ENCODE data around the gene TNS2. TPM values are rescaled to one million over a fixed set of nuclear protein-coding genes. Genes with fewer than 3 reads are reported as not detected.

Gene TNS2
- total and polyA plus RNA-seq, 2 of the 13 experiments (the other 11 are each of a cell fraction or from before 2014, with no cell fraction given): 8.9 to 20.4 TPM

- TF ChIP-seq UBTF (CRISPR knock-in tag; IDR thresholded peaks at IDR 0.05) (peak; percentile 76), ZNF17 (CRISPR knock-in tag; IDR thresholded peaks at IDR 0.05) (no peak), SMYD3 (CRISPR knock-in tag; IDR thresholded peaks at IDR 0.05) (no peak), ZNF18 (CRISPR knock-in tag; IDR thresholded peaks at IDR 0.05; ENCODE audit: insufficient replicate concordance) (no peak), GZF1 (CRISPR knock-in tag; IDR thresholded peaks at IDR 0.05) (0 out of 2 replicates have a peak, but pooled peaks have one; percentile 43), ZBTB8A (CRISPR knock-in tag; IDR thresholded peaks at IDR 0.05; ENCODE audit: borderline replicate concordance, low read depth) (no peak), MAX (IDR thresholded peaks at IDR 0.05) (peak; percentile 60; the same call in 1 of the 2 replicates), ZNF687 (CRISPR knock-in tag; IDR thresholded peaks at IDR 0.05) (peak; percentile 90), TRIM22 (IDR thresholded peaks at IDR 0.05) (no peak), NFKBIZ (CRISPR knock-in tag; IDR thresholded peaks at IDR 0.05) (no peak), JUND (CRISPR knock-in tag; IDR thresholded peaks at IDR 0.05) (peak; percentile 50; the same call in 1 of the 2 replicates), FLYWCH1 (CRISPR knock-in tag; IDR thresholded peaks at IDR 0.05) (no peak), SSRP1 (CRISPR knock-in tag; IDR thresholded peaks at IDR 0.05) (no peak), SAP130 (CRISPR knock-in tag; IDR thresholded peaks at IDR 0.05; ENCODE audit: low read depth) (peak; percentile 62), CCAR2 (optimal IDR thresholded peaks at IDR 0.05; ENCODE audit: low read depth, low read length) (no peak), ZNF713 (CRISPR knock-in tag; IDR thresholded peaks at IDR 0.05) (no peak), ZNF556 (CRISPR knock-in tag; IDR thresholded peaks at IDR 0.05; ENCODE audit: borderline replicate concordance) (0 out of 2 replicates have a peak, but pooled peaks have one; percentile 58), KMT2B (CRISPR knock-in tag; IDR thresholded peaks at IDR 0.05) (no peak; the same call in 1 of the 2 replicates), CBFB (CRISPR knock-in tag; IDR thresholded peaks at IDR 0.05) (no peak)
Observed at GRCh38 chr12:53102883-53103807, 53.3 kb downstream of the TNS2 start, which contains the start of gene SOAT2 (continued).

All from HepG2 (cell line).